Globus pallidus (tissue), 1 donor: ENCODE measurements around the gene FUT2.

ENCODE experiments used
- DNase-seq: peaks from one replicate; pipeline ENCODE4 v3.0.0-alpha.2; 2015; ENCODE audit warnings: low spot score

The FUT2 gene

DNA sequence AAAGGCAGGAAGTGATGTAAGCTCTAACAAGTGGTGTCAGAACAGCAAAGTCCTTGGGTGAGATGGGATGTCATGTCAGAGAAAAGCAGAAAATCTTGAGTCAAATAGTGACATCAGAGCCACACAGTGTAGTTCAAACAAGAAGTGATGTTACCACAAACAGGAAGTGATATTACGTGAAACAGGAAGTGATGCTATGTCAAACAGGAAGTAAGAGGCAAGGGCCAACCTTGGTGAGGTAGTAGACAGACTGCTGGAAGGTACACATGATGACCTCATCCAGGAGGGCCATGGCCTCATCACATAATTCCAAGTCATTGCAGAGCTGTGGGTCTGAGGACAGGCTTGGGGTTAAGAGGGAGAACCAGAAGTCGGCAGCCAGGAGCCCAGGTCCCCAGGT is 30.8 kb downstream of the FUT2 start:
- DNase-seq, result no peak

DNA sequence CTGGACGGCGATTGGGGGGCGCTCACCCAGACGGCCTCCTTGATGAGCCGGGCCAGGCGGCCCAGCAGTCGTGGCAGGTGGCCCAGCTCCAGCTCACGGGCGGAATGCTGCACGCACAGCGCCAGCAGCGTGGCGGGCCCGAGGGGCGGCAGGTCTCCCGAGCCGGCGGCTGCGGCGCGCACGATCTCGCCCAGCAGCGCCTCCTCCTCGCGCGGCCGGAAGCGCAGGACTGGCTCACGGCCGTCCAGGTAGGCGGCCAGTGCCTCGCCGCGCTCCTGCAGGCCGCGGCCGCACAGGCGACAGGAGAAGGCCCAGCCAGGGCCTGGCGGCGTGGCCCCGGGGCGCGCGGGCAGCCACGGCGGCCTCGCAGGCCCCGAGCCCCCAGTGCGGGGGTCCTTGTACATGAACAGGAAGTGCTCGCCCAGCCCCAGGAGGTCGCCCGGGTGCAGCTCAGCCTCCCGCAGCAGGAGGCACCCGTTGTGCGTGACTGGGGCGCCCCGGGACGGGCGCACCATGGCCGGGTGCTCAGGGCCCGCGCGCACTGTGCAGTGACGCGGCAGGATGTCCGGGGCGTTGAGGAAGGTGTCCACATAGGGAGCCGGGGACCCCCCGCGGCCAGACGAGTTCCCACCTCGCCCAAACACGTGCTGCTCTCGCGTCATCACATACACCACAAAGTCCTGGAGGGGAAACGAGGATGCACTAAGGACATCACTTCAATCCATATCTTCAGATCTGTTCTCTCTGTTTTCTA is 33.3 kb downstream of the FUT2 start:
- no peak for DNase-seq

DNA sequence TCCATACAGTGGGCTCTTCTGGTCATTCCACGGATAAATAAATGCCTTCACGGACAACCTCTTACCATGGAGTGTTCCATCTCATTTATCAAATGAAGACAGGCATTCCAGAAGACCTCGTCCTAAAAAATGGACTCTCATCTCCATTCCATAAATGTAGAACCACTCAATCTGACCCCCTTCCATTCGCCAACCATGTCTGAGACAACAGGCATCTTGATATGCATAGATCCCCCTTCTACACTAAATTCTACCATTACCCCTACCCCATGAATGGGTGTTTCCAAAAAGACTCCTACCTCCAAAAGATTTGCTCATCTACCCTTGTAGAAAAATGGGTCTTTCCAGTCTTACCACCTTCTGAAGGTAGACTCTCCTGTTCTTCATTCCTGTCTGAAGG is 35.7 kb downstream of the FUT2 start:
- DNase-seq, result no peak

DNA sequence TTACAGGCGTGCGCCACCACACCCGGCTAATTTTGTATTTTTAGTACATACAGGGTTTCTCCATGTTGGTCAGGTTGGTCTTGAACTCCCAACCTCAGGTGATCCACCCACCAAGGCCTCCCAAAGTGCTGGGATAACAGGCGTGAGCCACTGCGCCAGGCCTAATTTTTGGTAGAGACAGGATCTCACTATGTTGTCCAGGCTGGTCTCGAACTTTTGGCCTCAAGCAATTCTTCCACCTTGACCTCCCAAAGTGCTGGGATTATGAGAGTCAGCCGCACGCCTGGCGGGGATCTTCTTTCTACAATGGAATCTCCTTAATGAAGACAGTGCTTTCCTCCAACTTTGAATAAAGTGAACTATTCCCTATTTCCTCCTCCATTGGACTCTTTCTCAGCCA is 38.9 kb downstream of the FUT2 start:
- DNase-seq, result no peak

DNA sequence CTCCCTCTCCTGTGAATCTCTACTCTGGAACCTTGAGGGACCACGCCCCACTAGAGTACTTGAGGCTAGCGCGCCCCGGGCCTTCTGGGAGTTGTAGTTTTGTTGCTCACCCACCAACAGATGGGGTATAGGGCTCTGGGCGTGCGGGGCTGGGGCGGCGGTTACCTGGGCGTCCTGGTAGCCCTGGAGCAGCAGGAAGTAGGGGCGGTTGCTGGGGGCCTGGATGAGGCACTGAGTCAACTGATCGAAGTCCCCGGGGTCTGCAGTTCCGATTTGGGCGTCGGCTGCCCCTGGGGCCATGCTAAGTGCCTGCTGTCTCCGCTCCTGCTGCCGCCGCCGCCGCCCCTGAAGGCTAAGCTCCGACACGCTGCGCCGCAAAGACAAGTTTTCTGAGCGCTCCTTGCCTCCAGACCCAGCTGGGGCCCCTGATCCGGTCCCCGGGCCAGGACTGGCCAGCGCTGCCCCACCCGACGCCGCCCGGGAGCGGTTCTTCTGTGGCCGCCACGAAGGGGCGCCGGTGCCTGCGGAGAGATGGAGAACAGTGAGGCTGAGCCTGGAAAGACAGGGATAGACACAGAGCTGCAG is 39.4 kb downstream of the FUT2 start:
- DNase-seq, result no peak

DNA sequence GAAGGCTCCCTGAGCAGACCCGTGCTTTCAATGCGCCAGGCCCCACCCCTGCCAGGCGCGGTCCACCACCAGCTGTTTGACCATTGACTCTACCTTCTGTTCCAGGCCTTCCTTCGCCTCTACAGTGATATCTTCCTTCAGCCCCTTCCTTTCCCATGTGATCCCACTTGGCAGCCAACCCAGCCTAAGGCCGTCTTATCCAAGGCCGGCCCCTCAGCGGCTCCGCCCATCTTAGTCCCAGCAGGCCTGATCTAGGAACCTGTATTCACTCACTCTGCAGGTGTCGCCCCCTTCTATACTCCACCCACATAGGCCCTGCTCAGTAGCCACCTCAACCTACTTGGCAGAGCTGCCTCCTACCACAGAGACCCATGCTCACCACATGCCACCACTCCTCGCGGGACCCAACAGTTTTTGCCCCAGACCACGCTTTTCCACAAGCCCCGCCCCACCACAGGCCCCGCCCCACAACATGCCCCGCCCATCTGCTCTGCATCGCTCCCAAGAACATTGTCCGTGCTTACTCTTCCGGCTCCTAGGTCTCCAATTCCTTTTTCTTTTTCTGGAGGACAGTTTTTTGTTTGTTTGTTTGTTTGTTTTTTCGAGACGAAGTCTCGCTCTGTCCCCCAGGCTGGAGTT is 41.7 kb downstream of the FUT2 start:
- DNase-seq, result no peak

DNA sequence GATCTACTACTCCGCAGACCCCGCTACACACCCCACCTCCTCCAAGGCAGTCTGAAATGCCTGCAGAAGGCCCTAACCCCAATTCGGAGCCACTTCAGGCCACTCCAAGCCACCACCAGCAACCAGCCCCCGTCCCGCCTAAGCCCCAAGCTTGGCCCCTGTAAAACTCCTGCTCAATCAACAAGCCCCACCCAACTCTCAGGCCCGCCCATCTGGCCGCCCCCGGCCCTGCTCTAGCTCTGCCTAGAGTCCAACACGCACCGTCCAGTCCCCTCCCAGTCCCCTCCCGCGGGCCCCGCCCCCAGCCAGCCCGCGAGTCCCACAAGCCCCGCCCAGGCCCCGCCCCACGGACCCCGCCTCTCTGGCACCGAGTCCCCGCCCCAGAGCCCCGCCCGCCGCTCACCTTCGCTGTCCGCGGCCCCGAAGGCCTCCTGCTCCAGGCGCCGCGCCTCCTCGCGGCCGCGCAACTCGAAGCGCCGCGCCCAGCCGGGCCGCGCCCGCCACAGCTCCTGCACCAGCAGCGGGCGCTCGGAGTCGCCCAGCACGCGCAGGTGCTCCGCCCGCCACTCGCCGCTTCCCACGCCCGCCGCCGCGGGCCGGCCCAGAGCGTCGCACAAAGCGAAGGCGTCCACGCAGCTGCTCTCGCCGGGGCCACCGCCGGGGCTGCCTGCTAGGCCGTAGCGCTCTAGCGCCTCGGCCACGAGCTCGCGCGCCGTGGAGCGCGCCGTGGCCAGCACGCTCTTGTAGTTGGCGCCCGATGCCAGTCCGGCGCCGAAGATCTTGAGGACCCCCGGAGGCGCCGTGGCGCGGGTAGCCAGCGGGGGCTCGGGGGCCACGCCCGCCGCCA is 43.0 kb downstream of the FUT2 start:
- peak; percentile 67 for DNase-seq

DNA sequence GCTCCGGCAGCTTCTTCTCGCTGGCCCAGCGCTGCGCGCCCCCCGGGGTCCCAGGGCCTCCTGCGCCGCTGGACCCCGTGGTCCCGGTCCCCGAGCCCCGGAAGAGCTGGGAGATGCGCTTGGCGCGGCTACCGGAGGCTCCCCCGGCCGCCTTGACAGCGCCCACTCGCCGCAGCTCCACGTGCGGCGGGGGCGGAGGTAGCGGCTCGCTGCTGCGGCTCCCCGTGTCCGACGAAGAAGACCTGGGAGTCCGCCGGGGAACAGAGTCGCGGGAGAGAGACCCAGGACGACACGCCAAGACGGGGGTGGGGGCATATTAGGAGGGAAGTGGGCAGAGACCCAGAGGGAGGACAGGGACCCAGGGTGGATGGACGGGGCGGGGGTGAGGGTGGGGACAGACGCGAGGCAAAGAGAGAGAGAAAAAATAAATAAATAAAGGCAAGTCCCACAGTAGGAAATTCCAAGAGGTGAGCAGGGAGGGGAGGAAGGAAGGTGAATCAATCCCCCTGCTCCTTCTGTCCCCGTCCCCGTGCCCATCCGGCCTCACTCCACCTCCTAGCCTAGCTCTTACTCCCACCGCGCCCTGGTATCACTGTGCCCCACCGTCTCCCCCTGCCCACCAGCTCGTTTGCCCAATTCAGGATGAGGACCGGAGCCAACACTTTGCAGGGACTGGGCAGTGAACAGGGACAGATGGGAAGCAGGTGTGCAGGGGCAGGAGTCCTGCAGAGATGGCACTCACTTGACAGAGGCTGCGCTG is 43.8 kb downstream of the FUT2 start:
- DNase-seq, result no peak

DNA sequence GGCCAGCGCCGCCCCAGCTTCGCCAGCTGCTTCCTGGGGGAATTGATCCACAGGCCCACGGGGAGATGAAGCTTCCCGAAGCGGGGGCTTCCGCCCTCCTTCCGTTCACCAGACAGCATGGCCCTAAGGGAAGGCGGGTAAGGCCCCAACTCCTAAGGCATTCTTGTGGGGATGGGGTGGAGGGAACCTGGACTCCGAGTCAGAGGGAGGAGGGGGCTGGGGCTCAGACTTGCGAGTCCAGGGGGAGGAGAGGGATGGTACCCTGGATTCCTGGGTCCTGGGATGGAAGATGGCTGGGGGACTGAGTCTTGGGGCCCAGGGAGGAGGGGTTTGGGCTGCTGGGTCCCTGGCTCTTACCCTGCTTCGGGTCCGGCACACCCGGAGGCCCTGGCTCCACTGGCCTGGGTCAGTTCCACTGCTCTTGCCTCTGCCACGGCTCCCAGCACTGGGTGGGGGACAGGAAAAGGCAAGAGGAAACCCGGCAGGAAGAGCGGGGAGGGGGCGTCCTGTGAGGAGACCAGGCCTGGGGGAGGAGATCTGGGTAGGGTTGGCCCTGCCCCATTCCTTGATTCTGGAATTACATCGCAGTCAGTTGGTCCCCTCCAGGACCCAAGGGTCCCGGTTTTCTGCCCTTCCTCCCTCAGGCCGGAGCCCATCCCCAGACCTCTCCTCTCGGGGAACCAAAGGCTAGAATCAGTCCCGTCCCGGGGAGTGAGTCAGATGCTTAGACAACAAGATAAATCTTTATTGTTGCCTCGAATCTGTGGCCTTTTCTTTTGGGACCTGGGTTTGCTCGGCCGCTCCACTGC is 44.6 kb downstream of the FUT2 start, which contains the start of gene RASIP1:
Gene RASIP1, minus strand, starts transcription at position 447 of the 809 bp plus-strand sequence. Its CDS starts 328 bp downstream, at position 119.
- no peak for DNase-seq

DNA sequence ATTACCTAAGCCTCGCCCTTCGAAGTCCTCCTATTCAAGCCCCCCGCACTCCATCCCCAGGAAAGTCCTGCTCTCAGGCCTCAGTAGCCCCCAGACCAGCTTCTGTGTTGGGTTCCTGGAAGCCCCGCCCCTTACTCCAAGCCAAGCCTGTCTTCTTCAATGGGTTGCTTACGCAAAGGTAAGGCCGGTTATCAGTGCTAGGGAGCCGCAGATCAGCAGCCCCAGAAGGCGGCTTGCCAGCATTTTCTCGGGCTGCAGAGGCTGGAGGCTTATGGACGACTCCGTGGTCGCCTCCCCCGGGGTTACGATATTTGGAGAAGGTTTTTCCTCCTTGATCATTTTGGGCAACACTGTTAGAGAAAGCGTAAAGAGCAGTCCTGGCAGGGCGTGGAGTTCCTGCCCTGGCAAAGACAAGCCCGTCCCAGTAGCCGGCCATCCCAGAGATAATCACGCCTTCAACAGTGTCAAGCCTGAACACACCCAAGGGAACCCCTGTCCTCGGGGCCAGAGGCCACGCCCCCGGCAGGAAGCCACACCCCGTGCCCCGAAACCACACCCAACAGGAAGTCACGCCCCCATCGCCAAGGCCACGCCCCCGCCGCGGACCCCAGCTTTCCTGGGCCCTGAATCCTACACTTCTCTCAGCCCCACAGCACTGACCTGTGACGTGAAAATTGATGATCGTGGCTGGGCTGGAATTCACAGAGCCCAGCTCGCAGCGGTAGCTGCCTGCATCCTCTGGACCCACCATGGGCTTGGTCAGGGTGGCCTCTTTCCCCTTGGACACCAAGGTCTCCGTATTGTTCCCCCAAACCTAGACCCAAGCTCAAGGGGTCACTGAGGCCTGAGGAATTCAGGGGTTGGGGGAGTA is 45.6 kb downstream of the FUT2 start:
- DNase-seq, result no peak

DNA sequence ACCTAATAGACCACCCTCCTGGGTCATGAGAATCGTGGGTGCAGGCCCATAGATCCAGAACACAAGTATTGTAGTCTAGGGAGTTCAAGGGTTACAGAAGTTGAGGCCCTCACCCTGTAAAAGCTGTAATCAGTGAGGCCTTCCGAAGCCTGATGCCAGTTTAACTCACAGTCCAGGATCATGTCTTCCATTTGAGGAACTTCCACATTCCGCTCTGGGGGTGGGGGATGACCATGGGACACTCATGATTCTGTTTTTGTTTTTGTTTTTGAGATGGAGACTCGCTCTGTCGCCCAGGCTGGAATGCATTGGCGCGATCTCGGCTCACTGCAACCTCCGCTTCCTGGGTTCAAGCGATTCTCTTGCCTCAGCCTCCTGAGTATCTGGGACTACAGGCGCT is 46.3 kb downstream of the FUT2 start:
- DNase-seq, result no peak

DNA sequence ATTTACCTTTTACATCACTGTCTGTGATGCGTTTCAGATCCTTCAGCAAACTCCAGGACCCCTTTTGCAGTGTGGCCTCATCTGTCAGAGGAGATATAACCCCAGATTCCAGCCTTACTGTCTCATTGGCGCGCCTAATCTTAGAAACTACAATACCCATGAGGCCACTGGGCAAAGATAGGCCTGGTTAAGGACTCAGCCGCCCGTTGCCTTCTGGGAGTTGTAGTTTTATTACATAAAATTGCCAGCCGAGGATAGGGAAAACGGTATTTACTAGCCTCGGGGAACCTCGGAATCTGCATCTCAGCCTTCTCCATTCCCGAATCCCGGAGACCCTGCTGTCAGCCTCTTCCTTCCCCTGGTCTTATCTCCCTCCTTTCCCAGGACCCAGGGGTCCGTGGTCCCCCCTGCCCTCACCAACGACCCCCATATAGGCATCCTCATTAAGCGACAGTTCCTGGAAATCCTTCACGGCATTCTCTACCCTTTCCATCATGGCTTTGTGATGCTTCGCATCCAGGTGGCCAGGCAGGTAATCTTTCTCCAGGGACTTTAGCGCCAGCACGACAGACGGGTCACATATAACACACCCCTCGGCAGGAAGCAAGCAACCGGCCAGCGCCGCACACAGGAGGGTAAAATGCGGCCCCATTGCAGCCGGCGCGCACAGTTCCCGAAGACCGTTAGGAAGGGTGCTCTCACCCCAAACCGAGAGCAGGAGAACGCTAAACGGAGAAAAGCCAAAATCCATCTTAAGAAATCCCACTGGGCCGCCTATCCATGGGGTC is 49.6 kb downstream of the FUT2 start:
- DNase-seq, result peak; percentile 79

DNA sequence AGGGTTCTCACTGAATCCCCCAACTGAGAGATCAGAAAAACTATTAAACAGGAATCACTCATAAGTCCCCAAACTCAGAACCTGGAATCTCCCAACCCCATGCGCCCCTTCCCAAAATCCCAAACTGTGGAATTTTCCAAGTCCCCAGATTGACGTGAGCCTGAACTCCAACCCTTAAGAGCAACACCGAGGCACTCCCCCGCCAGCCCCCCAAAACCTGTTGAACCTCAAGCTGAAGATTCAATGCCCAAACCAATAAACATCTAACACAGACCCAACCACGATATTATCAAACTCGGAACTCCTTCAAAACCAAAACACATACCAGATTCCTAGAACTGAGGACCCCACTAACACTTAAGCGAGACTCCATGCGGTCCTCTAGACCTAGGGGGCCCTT is 50.3 kb downstream of the FUT2 start:
- DNase-seq, result no peak

DNA sequence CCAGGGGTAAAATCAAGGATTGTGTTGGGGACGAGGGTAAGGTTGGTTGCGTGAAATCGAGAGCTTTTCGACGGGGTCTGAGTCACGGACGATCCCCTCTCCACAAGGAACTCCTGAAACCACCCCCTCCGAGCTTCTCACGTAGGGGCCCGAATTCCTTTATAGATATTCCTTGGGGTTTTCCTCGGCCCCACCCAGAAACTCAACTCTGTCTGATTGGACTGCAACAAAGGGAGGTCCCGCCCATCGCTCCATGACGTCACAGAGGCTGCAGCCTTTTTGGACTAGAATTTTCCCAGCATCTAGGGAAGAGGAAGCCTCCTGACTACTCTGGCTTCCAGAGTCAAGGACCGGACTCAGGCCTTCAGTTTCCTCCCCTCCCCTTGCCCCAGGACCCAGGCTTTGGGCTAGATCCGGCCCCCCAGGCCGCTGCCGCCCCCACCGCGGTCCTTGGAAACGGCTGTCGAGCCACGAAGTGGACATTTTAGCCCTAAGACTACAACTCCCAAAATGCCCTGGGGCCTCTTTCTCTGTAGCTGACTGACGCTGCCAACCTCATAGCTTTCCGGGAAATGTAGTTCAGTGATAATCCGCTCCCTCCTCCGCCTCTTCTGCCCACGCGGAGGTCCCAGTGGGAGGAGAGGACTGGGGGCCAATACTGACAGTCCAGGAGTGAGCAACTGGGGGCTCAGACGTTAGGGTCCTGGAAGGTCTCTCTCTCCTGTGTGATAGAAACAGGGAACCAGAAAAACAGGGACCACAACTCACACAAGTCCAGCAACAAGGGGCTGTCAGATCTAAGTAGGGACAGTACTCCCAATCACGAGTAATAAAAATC is 51.2 kb downstream of the FUT2 start, which contains the start of gene IZUMO1:
Gene IZUMO1, minus strand, starts transcription at position 172 of the 838 bp plus-strand sequence. CDS start 1,050 bp downstream, outside the sequence.
- peak; percentile 88 for DNase-seq

DNA sequence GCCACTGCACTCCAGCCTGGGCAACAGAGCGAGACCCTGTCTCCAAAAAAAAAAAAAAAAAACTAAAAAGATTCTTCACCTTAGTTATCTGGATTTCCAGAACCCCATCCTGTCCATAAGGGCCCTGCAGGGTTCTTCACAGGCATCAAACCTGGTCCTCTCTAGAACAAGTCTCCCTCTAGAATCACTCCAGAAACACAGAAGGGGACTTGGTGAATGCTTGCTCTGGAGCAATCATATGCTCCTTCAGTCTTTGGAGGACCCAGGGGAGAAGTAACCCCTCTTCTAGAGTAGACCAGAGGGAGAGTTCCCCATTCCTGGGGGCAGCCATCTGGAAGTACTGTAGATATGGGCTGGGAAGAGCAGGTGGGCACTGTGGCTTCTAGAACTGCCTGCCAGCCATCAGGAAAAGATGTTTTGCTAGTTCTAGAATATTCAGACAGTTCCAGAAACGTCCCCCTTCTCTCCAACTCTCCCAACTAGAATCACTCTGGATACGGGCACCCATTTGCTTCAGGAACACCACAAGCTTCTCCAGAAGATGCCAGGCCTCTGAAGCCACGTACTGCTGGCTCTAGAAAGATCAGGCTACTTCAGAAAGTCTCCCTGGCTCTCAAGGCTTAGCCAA is 53.9 kb downstream of the FUT2 start:
- DNase-seq, result no peak

DNA sequence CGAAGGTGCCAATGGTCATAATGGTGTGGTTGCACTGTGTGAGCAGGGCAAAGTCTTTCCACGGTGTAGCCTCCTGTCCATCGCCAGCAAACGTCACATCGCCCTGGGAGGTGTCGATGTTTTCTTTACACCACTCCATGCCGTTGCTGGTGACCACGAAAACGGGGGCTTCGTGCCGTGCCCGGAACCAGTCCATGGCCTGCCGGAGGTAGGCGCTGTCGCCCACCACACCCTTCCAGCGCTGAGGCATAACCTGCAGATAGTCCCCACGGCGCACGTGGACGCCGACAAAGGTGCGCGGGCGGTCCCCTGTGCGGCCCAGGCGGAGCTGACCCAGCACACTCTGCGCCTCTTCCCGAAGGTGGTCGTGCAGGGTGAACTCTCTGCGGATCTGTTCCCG is 54.6 kb downstream of the FUT2 start:
- DNase-seq, result no peak

DNA sequence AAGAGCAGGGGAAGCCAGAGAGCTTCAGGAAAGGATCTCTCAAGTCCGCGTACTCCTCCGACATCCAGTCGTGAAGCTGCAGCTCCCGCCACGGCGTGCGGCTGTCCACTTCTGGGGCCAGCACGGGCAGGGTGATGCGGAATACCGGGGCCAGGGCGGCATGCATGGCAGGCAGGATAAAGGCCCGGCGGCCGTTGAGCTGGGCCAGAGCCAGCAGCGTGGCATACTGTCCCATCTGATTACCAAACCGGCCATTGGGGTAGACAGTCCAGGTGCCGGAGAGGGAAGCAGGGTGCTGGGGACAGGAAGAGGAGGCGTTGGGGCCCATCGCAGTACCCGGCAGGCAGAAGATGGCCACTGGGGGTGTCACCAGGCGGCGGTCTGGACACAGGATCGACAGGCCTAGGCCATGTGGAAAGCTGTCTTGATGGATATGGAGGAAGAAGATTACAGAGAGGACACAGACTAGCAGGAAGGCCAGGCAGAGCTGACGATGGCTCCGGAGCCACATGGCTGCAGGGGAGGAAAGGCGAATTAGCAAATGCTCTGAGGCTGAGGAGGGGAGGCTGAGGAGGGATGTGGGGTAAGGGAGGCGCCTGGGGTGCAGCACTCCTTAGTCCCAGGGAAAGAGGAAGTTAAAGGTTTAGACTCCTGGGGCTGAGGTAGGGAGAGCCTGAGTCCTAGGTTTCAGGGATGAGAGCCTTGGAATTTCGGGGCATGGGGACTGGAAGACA is 55.2 kb downstream of the FUT2 start:
- DNase-seq, result no peak
